Gastrocnemius medialis (tissue), 4 donors: Measurements from ENCODE around the gene FUT7. TPM values are rescaled to one million over a fixed set of nuclear protein-coding genes. Genes with fewer than 3 reads are reported as not detected.

Source experiments
- ATAC-seq, 2 donors: fragments of 150-250 bp; one replicate each; pipeline ENCODE4 v1.9.1; 2016
- DNase-seq, 2 donors: peaks; one replicate each; pipeline ENCODE4 v3.0.0-alpha.2; 2019
- H3K27ac ChIP-seq, 4 donors: fragments of 200-600 bp; sonication (generic); 1 replicate in 1 of 4; 2 replicates in 3 of 4; pipeline ENCODE4 v1.5.1; 2016 to 2018; ENCODE audit warnings: mild to moderate bottlenecking in 2 of 4, moderate library complexity in 1 of 4
- H3K27me3 ChIP-seq, 3 donors: fragments of 200-600 bp; sonication (generic) in 2 of 3; 1 replicate in 1 of 3; 2 replicates in 2 of 3; pipeline versions ENCODE4 v1.5.1 to v1.6.0; 2016 to 2019; ENCODE audit warnings: mild to moderate bottlenecking in 1 of 3, moderate library complexity in 1 of 3
- H3K36me3 ChIP-seq, 2 donors: fragments of 200-600 bp; sonication (generic) in 1 of 2; one replicate each; pipeline ENCODE4 v1.5.1; 2017 to 2018
- H3K4me1 ChIP-seq, 2 donors: fragments of 200-600 bp; sonication (generic) in 1 of 2; one replicate each; pipeline ENCODE4 v1.5.1; 2016 to 2017; ENCODE audit warnings: mild to moderate bottlenecking in 2 of 2
- H3K4me3 ChIP-seq, 4 donors: fragments of 200-600 bp; sonication (generic) in 3 of 4; 1 replicate in 1 of 4; 2 replicates in 3 of 4; pipeline ENCODE4 v1.5.1; 2016 to 2019; ENCODE audit warnings: mild to moderate bottlenecking in 2 of 4
- H3K9me3 ChIP-seq, 3 donors: fragments of 200-600 bp; sonication (generic) in 2 of 3; 1 replicate in 1 of 3; 2 replicates in 2 of 3; pipeline ENCODE4 v1.5.1; 2016 to 2019
- CTCF ChIP-seq, 5 experiments: fragments of 450-650 bp in 3 of 5; fragments of 200-600 bp in 2 of 5; sonication (generic) in 2 of 5; IDR thresholded peaks in 4 of 5; conservative IDR thresholded peaks in 1 of 5; 1 replicate in 4 of 5; 2 replicates in 1 of 5; pipeline ENCODE4 v1.5.1; 2016 to 2019; ENCODE audit warnings: antibody characterized with exemption in 5 of 5, mild to moderate bottlenecking in 3 of 5, moderate library complexity in 3 of 5
- POLR2A ChIP-seq, 2 donors: fragments of 450-650 bp; IDR thresholded peaks; one replicate each; pipeline ENCODE4 v1.6.1; 2017; ENCODE audit warnings: antibody characterized with exemption in 2 of 2, mild to moderate bottlenecking in 2 of 2, moderate library complexity in 2 of 2
- in situ Hi-C, 4 donors: fragments of 200-750 bp; cut with MboI; loops; one replicate each; pipeline versions ENCODE4 v1.15.0 to v1.8.0; 2017; ENCODE audit warnings: low sequenced_read_pairs in 4 of 4
- intact Hi-C: fragments of 100-400 bp; cut with DNase I; formaldehyde crosslinking; loops from one replicate; pipeline ENCODE4 v1.15.1; 2023; ENCODE audit warnings: low total_unique reads
- total RNA-seq, 4 donors: library from RNA; depleted of rRNA; stranded (reverse); fragments of >200 nt; gene quantifications; one replicate each; pipeline versions ENCODE4 v1.1.0 to v1.2.3, GENCODE V29; 2016

FUT7 gene
- total RNA-seq, 4 donors from 2014 or later: not detected

GRCh38 chr9:137027369-137028262, 4.3 kb downstream of the FUT7 start, which contains the start of gene ABCA2:
Gene ABCA2 (minus strand): TSS chr9:137028237. CDS start chr9:137028140, 97 bp downstream.
- H3K4me1 ChIP-seq: peaks cover 20 to 23% of the 10 kb centered on the region in 2 donors
- H3K36me3 ChIP-seq: no peaks in the 10 kb centered on the region
- ATAC-seq: peak; percentile 31 to 35
- in situ Hi-C loops: no loop called here
- no peak for DNase-seq
- H3K4me3 ChIP-seq: peak within 1 kb of the TSS; percentile 76 to 91 (median 79)
- intact Hi-C loops: loop anchor here (2.0 to 5.0 kb wide), 2 partner anchors 83 to 180 kb away; partner anchors contain the start of genes C8G, FBXW5 and PHPT1
- H3K27ac ChIP-seq: peak within 1 kb of the TSS; percentile 43 to 67 (median 64)
- no peaks in the 10 kb centered on the region for H3K27me3 ChIP-seq
- H3K9me3 ChIP-seq: no peaks in the 10 kb centered on the region
- TF ChIP-seq POLR2A (IDR thresholded peaks at IDR 0.05) (peak in 1 of 2 donors; percentile 26), CTCF (IDR thresholded peaks at IDR 0.05 in 4 of 5, conservative IDR thresholded peaks at IDR 0.05 in 1 of 5) (no peak)

- no peaks in the 10 kb centered on the region for H3K27me3 ChIP-seq
- H3K9me3 ChIP-seq: no peaks in the 10 kb centered on the region
- intact Hi-C loops (loop anchor here (5.0 kb wide), 1 partner anchor 180 kb away; the partner anchor contains the start of gene PHPT1), in situ Hi-C loops (no loop called here)
- no peak for TF ChIP-seq POLR2A (IDR thresholded peaks at IDR 0.05)
- no peak for TF ChIP-seq CTCF (IDR thresholded peaks at IDR 0.05 in 4 of 5, conservative IDR thresholded peaks at IDR 0.05 in 1 of 5)
- H3K36me3 ChIP-seq: no peaks in the 10 kb centered on the region
- ATAC-seq (no peak), DNase-seq (no peak)
- no peak overlapping the region for H3K27ac ChIP-seq
- peaks cover 20 to 23% of the 10 kb centered on the region in 2 donors for H3K4me1 ChIP-seq
- peak overlapping the region in 3 of 4 donors; percentile 62 to 66 (median 62) for H3K4me3 ChIP-seq
Measured at GRCh38 chr9:137026828-137027227, 5.1 kb downstream of the FUT7 start.

- Histone ChIP-seq H3K4me3 (no peak overlapping the region), H3K27ac (no peak overlapping the region), H3K27me3 (no peaks in the 10 kb centered on the region), H3K36me3 (peaks cover 0 to under 1% of the 10 kb centered on the region in 2 donors), H3K9me3 (no peaks in the 10 kb centered on the region), H3K4me1 (peaks cover 20 to 23% of the 10 kb centered on the region in 2 donors)
- no peak for ATAC-seq
- intact Hi-C loops: loop anchor here (5.0 kb wide), 1 partner anchor 179 kb away; the partner anchor contains the start of gene PHPT1
- in situ Hi-C loops: no loop called here
- no peak for TF ChIP-seq POLR2A (IDR thresholded peaks at IDR 0.05)
- no peak for TF ChIP-seq CTCF (IDR thresholded peaks at IDR 0.05 in 4 of 5, conservative IDR thresholded peaks at IDR 0.05 in 1 of 5)
- DNase-seq: no peak
Measured at GRCh38 chr9:137026384-137026783, 5.5 kb downstream of the FUT7 start.

- no peak for TF ChIP-seq CTCF (IDR thresholded peaks at IDR 0.05 in 4 of 5, conservative IDR thresholded peaks at IDR 0.05 in 1 of 5)
- no peak for TF ChIP-seq POLR2A (IDR thresholded peaks at IDR 0.05)
- intact Hi-C loops (loop anchor here (5.0 kb wide), 1 partner anchor 178 kb away; the partner anchor contains the start of gene PHPT1), in situ Hi-C loops (no loop called here)
- Histone ChIP-seq H3K27ac (no peak overlapping the region), H3K27me3 (no peaks in the 10 kb centered on the region), H3K4me3 (no peak overlapping the region), H3K9me3 (no peaks in the 10 kb centered on the region), H3K36me3 (peaks cover 0 to 8% of the 10 kb centered on the region in 2 donors), H3K4me1 (peaks cover 20 to 23% of the 10 kb centered on the region in 2 donors)
- no peak for ATAC-seq
- DNase-seq: no peak
Measured at GRCh38 chr9:137025517-137025966, 6.3 kb downstream of the FUT7 start.
